RWPE1 (cell line): Measurements from ENCODE around the gene C5orf15.
"Not testable (repeated sequence)": the region's sequence is repeated elsewhere in the genome, so short reads cannot be mapped to it uniquely, and the experiment has no call there.

ENCODE experiments used
- CTCF ChIA-PET: fragments of 350-600 bp; sonication (Branson Sonifier 250); formaldehyde crosslinking; extraction: SDS; loops from one replicate; lab custom pipeline; 2021; lab: Yijun Ruan, JAX
- POLR2A ChIA-PET: fragments of 400-600 bp; formaldehyde crosslinking; extraction: SDS; loops from one replicate; lab custom pipeline; 2020; ENCODE audit warnings: antibody characterized with exemption; ENCODE audit not compliant: low non-redundant PET; lab: Yijun Ruan, JAX
- DNase-seq: peaks from one replicate; pipeline ENCODE4 v3.0.0; 2012; ENCODE audit warnings: low spot score
- H3K27ac ChIP-seq: fragments of 450-650 bp; 2 replicates; pipeline ENCODE4 v1.5.1; 2017
- CTCF ChIP-seq: fragments of 450-650 bp; conservative IDR thresholded peaks from 2 replicates; pipeline ENCODE4 v1.5.1; 2017; ENCODE audit warnings: low read depth, mild to moderate bottlenecking

C5orf15 gene

GRCh38 chr5:133942614-133943474 lies 25.6 kb downstream of the C5orf15 start:
- ChIA-PET POLR2A (no interaction called here), CTCF (interaction anchor here (0.7 kb wide), 1 partner anchor 389 kb away, joined by 3 read pairs; no protein-coding TSS in a partner anchor)
- H3K27ac ChIP-seq, result no peak overlapping the region

GRCh38 chr5:133941456-133942196 lies 26.8 kb downstream of the C5orf15 start:
- CTCF ChIA-PET, result no interaction called here
- no peak overlapping the region for H3K27ac ChIP-seq

More at GRCh38 chr5:133942614-133943474, 25.6 kb downstream of the C5orf15 start:
- no peak for DNase-seq
- no peak for TF ChIP-seq CTCF

GRCh38 chr5:133939668-133940067 lies 28.8 kb downstream of the C5orf15 start:
- ChIA-PET CTCF (no interaction called here), POLR2A (no interaction called here)
- TF ChIP-seq CTCF, result no peak
- no peak overlapping the region for H3K27ac ChIP-seq
- DNase-seq, result no peak

More at GRCh38 chr5:133941456-133942196, 26.8 kb downstream of the C5orf15 start:
- no peak for DNase-seq
- POLR2A ChIA-PET, result no interaction called here
- TF ChIP-seq CTCF, result no peak

GRCh38 chr5:133938929-133939328 lies 29.5 kb downstream of the C5orf15 start:
- ChIA-PET POLR2A (no interaction called here), CTCF (interaction anchor here (0.8 kb wide), 1 partner anchor 515 kb away, joined by 3 read pairs; no protein-coding TSS in a partner anchor)
- no peak overlapping the region for H3K27ac ChIP-seq
- DNase-seq, result no peak
- no peak for TF ChIP-seq CTCF

GRCh38 chr5:133938039-133938821 lies 30.2 kb downstream of the C5orf15 start:
- DNase-seq, result no peak
- no peak overlapping the region for H3K27ac ChIP-seq
- TF ChIP-seq CTCF, result no peak
- ChIA-PET POLR2A (no interaction called here), CTCF (interaction anchor here (0.8 to 0.9 kb wide), 2 partner anchors 9 to 515 kb away, joined by 3 read pairs; no protein-coding TSS in a partner anchor)

GRCh38 chr5:133937628-133938027 lies 30.8 kb downstream of the C5orf15 start:
- DNase-seq, H3K27ac ChIP-seq, POLR2A ChIA-PET: not testable (repeated sequence)
- CTCF ChIA-PET, result interaction anchor here (0.6 to 0.9 kb wide), 2 partner anchors 10 to 692 kb away, joined by 3 to 6 read pairs; no protein-coding TSS in a partner anchor
